CD4-positive, alpha-beta T cell treated with Interferon alpha-2 for 1 hour (primary cell): ENCODE measurements around the gene FBXO34.
"Not testable (repeated sequence)": the region's sequence is repeated elsewhere in the genome, so short reads cannot be mapped to it uniquely, and the experiment has no call there.

Experiments
- DNase-seq, 2 donors: peaks; one replicate each; pipeline ENCODE4 v3.0.0-alpha.2; 2020 to 2022

Gene FBXO34

GRCh38 chr14:55313480-55313879, 42.3 kb downstream of the FBXO34 start:
- DNase-seq, result no peak

DNA sequence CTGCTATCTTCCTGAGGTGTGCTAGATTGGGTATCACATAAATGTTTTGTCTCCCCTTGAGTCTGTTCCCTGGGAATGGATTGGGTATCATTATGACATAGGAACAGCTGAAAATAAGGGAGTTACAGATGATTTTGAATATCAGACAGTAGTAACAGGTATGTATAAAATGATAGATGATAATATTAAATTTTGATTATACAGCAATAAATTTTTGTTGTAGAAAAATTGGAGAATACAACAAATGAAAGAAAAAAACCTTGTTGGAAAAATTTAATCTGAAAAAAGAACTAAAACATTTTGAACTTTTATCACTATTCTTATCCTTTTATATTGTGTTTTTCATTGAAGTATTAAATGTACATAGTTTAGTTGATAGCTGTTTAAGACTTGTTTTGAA, 43.2 kb downstream of the FBXO34 start:
- no peak for DNase-seq

DNA sequence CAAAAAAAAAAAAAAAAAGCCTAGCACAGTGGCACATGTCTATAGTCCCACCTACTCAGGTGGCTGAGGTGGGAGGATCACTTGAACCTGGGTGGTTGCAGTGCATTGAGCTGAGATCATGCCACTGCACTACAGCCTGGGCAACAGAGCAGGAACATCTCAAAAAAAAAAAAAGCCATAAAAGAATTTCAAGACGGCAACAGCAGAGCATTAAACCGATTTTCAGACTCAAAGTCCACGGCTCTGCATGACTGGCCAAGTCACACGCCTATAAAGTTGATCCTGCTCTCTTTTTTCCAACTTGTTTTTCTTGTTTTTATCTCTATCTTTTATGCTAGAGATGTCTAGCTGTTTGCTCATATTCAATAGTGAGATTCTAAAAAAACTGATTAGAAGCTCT, 45.3 kb downstream of the FBXO34 start:
- DNase-seq, result no peak

DNA sequence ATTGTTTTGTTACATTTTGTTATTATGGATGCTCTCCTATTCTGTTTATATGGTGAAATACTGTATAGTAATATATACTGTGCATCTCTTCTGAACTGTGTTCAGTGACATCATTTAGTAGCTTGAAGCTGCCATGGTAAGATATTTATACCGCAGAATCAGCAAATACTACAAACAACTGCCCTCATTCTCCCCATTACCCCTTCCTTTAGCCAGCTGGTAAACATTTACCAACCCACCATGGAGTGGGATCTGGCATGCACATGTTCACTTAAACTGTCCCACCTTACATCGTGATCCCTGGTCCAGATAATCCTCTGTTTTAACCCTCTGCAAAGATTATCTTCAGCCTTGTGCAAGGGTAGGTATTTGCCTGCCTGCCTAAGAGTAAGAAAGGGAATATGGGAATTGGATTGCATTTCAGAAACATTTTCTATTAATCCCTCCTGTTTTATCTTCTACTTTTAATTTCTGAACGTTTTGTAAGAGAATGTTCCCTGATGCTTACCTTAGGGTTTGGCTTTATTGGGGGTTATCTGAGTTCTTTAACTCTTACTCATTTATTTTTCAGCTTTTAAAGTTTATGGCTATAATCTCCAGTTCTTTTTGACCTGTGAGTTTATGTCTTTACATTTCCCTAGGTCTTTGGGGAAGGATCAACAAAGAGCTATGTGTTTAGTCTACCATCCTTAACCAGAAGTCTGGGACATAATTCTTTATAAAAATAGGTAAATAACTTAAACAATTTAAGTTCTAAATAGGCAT, 46.5 kb downstream of the FBXO34 start:
- DNase-seq, result no peak

DNA sequence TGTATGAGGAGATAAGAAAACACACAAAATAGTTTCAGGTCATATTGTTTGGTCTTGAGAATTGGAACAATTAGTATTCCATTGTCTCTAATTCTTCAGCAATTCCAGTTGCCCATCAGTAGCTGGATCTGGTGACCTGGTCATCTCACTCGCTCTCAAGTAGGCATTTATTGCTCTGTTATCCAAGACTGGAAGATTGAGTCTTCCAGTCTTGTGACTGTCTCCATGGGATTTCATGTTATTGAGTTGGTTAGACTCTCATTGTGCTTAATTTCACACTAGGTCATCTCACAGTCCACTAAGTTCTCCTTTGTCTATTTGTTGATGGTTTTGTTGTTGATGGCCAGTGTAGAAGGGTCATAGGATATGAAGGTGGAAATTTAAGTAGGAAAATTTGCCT, 47.5 kb downstream of the FBXO34 start:
- no peak for DNase-seq

DNA sequence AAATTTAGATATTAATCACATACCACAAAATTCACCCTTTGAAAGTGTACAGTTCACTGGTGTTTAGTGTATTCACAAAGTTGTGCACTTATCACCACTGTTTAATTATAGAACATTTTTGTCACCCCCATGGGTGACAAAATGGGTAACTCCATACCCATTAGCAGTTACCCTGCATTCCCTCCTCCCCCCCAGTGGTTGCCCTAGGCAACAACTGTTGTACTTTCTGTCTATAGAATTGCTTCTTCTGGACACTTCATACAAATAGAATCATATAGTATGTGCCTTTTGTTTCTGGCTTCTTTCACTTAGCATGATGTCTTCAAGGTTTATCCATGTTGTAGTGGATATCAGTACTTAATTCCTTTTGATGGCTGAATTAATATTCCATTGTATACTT, 52.7 kb downstream of the FBXO34 start:
- no peak for DNase-seq

DNA sequence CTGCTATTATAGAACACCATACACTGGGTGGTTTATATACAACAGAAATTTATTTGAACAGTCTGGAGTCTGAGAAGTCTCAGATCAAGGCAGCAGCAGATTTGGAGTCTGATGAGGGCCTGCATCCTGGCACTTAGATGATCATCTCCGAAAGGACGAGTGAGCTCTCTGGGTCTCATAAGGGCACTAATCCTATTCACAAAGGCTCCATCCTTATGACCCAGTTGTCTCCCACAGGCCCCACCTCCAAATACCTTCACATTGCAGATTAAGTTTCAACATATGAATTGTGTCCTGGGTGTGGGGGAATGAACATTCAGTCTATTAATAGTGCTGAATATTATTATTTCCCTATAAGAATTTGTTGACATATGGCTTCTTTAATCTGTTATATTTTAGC, 53.6 kb downstream of the FBXO34 start:
- no peak for DNase-seq

GRCh38 chr14:55327179-55327578, 56.0 kb downstream of the FBXO34 start:
- no peak for DNase-seq

GRCh38 chr14:55328317-55328716, 57.1 kb downstream of the FBXO34 start:
- no peak for DNase-seq

DNA sequence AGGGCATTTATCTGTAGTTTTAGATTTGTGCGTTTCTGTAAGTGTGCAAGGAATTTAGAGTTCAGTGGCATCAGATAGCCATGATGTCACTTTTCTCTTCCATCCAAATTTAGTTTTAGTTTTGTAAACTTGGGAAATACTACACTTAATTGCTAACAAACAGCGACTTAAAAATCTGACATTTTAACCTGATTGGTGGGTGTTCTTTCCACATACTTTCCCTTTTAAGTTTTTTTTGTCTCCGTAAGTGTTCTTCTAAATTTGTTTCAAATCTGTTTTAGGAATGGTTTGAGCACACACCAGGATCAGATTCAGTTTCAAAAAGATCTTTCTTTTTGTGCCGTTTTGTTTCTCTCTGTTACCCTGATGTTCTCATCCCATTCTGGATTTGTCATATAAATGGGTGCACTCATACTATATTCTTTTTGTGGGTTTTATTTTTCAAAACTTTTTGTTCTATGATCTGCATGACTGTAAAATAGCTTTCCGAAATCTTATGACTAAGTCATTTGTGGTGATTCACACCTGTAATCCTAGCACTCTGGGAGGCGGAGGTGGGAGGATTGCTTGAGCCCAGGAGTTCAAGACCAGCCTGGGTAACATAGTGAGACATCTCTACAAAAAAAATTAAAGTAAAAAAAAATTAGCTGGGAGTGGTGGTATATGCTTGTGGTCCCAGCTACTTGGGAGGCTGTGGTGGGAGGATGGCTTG, 58.9 kb downstream of the FBXO34 start:
- DNase-seq, result no peak

DNA sequence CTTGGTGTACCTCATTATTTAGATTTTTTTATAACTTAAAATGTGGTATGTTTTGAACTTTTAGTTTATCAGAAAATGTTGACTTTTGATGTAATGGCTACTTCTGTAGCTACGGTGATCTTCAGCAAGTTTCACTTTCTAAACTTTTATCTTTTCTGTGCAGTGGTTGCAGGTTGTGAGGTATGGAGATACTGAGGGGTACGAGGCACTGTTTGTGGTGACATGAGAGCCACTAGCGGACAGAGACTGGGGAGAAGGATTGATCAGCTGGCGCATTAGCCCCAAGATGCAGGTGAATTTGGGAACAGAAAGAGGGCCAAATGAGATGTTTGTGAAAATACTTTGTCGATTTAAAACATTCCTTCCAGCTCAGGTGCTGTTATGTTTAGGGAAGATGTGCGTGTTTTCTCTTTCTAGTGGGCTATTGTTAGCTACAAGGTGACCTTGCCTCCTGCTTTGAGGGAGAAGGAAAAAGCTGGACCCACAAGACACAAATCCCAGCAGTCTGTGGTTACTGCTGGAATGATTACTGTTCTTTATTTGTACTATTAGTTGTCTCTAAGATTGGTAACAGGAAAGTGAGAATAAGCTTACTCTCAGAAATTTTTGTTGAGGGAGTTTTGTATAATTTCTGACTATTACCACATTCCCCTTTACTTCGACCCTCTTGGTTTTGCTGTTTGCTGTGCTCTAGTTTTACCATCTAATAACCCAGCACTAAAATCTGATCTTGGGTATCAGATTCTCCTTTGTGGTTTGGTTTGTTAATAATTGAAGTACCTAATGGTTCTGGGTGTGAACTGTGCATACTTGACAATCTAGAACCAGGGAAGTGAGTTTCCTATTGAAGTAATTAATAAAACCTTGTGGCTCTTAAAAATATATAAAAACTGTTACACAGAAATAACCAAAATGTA, 61.7 kb downstream of the FBXO34 start:
- DNase-seq, result peak in 1 of 2 donors; percentile 68

- DNase-seq, result peak in 1 of 2 donors; percentile 42
These were observed 62.7 kb downstream of the FBXO34 start for GRCh38 chr14:55333711-55334485.

- DNase-seq, result peak in 1 of 2 donors; percentile 47
These were observed 64.9 kb downstream of the FBXO34 start for GRCh38 chr14:55336162-55336561.

DNA sequence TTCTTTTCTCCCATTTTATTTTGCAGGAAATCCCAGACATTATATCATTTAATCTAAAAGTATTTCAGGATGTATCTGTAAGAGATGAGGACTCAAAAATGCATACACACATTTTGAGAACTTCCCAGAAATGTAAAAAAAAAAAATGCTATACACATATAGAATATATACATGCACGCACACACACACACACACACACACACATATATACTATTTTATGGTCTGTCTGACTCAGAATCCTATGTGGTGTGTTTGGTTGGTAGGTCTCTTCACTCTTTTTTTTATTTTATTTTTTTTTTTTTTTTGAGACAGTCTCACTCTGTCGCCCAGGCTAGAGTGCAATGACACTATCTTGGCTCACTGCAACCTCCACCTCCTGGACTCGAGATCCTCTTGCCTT, 65.5 kb downstream of the FBXO34 start:
- DNase-seq, result no peak

DNA sequence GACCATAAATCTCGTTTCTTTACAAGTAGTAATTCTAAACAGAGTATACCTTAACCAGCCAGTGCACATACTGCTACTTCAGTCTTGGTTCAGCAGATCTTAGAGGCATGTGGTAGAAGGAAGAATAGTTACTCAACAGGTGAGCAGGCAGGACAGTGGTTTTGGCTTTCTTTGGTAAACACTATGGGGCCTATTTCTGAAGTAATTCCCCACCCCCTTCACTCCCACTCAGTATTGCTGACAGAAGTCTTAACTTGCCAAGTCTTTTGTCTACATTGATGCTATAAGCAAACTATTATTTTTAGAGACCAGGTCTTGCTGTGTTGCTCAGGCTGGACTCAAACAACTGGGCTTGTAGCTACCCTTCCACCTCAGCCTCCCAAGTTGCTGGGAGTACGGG, 68.5 kb downstream of the FBXO34 start:
- no peak for DNase-seq

DNA sequence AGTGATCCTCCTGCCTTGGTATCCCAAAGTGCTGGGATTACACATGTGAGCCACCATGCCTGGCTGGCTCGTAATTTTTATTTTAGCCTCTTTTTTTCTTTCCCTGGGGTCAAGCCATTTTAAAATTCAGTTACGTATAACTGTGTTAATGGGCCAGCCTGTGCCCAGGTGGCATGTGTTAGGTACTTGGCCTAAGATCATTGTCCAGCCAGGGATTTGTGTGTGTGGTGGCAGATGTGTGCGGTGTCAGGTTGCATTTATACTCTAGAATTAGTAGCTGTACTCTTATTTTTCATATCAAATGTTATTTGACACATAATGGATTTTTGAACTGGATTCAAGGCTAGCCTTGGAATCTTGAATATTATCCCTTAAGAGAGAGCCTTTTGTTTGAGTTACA, 69.3 kb downstream of the FBXO34 start:
- DNase-seq, result no peak

- DNase-seq, result no peak
These were observed 70.6 kb downstream of the FBXO34 start for GRCh38 chr14:55341781-55342180.

DNA sequence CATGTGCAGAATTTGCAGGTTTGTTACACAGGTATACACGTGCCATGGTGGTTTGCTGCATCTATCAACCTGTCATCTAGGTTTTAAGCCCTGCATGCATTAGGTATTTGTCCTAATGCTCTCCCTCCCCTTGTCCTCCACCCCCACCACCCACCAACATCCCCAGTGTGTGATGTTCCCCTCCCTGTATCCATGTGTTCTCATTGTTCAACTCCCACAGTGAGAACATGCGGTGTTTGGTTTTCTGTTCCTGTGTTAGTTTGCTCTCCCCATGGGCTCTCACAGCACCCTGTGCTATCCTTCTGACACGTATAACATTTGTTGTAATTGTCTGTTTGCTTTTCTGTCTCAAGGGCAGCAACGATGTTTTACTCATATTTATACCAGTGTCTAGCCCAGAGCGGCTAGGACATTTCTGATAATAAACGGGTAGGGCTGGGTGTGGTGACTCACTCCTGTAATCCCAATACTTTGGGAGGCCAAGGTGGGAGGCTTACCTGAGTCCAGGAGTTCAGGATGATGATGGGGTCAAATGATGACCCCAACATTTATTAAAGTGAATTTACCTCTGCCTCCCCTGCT, 73.5 kb downstream of the FBXO34 start:
- DNase-seq, result not testable (repeated sequence)

GRCh38 chr14:55347040-55347439, 75.8 kb downstream of the FBXO34 start:
- DNase-seq, result no peak

GRCh38 chr14:55347748-55348147, 76.5 kb downstream of the FBXO34 start:
- no peak for DNase-seq

GRCh38 chr14:55348766-55349453, 77.7 kb downstream of the FBXO34 start:
- DNase-seq, result no peak

DNA sequence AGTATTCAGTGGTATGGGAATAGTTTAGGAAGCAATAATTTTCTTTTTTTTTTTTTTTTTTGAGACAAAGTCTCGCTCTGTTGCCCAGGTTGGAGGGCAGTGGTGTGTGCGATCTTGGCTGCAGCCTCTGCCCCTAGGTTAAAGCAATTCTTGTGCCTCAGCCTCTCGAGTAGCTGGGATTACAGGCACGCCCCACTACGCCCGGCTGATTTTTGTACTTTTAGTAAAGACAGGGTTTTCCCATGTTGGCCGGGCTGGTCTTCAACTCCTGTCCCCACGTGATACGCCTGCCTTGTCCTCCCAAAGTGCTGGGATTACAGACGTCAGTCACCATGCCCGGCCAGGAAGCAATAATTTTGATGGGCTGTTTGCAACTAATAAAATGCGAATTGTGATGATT, 78.3 kb downstream of the FBXO34 start:
- DNase-seq, result no peak
